Posterior vena cava (tissue), 2 donors: ENCODE results near the gene ZNF775. TPM values are rescaled to one million over a fixed set of nuclear protein-coding genes. Genes with fewer than 3 reads are reported as not detected.

Experiments
- DNase-seq: peaks from one replicate; pipeline ENCODE4 v3.0.0-alpha.2; 2020; ENCODE audit warnings: low spot score
- intact Hi-C, 2 donors: fragments of 100-400 bp; cut with DNase I; formaldehyde crosslinking; loops; one replicate each; pipeline versions ENCODE4 v1.14.1 to v1.14.2; 2022 to 2023
- long read RNA-seq, 2 donors: library from polyadenylated mRNA; unstranded; transcript quantifications; one replicate each; pipeline ENCODE4 v2.0.0, GENCODE V29; 2020 to 2021
- total RNA-seq, 2 donors: library from RNA; stranded (reverse); fragmentation: NEBNext Ultra II Directional; extraction: Animal tissue kit (Norgen Biotek cat#: 25700); gene quantifications; one replicate each; pipeline ENCODE4 v1.2.1, GENCODE V29; 2021
- donor health status: DM: yes; HTN: yes; CAD: no.
- donor health status: DM: yes; HTN: yes; CAD: no.

ZNF775 gene
- 1 to 10 TPM; 4.6 to 5.0 TPM for total RNA-seq
- long read RNA-seq, donor 1, transcript ZNF775-201 (3 exons, 2,257 nt): major isoform, 5 of 7 reads
- long read RNA-seq, donor 1, partial matches to known transcripts: 1 of 7 reads
- long read RNA-seq, donor 1, other reads (novel, unspliced or antisense): 1 of 7 reads
- long read RNA-seq, donor 2: 0 reads

- peak; percentile 99 for DNase-seq
- intact Hi-C loops: no loop called here
These were observed at the start of gene ZNF775 for GRCh38 chr7:150378853-150379440. ZNF775 (plus strand) TSS chr7:150379330; CDS start chr7:150388471, 9,141 bp downstream.

GRCh38 chr7:150329331-150330120 lies 49.6 kb upstream of the ZNF775 start:
- intact Hi-C loops: no loop called here
- DNase-seq: no peak

GRCh38 chr7:150330211-150330885 lies 48.8 kb upstream of the ZNF775 start:
- intact Hi-C loops: no loop called here
- no peak for DNase-seq

- DNase-seq: no peak
- intact Hi-C loops: no loop called here
These were observed 46.1 kb upstream of the ZNF775 start for GRCh38 chr7:150332852-150333635.

GRCh38 chr7:150333659-150334058 lies 45.5 kb upstream of the ZNF775 start:
- intact Hi-C loops: no loop called here
- no peak for DNase-seq

- intact Hi-C loops: no loop called here
- DNase-seq: no peak
These were observed 45.0 kb upstream of the ZNF775 start for GRCh38 chr7:150334108-150334507.

GRCh38 chr7:150335108-150335773 lies 43.9 kb upstream of the ZNF775 start:
- intact Hi-C loops: no loop called here
- DNase-seq: no peak

GRCh38 chr7:150335774-150336112 lies 43.4 kb upstream of the ZNF775 start:
- no peak for DNase-seq
- intact Hi-C loops: no loop called here

- no peak for DNase-seq
- intact Hi-C loops: no loop called here
These were observed 42.4 kb upstream of the ZNF775 start for GRCh38 chr7:150336746-150337145.

GRCh38 chr7:150337179-150337578 lies 42.0 kb upstream of the ZNF775 start:
- DNase-seq: no peak
- intact Hi-C loops: no loop called here

GRCh38 chr7:150337659-150338081 lies 41.5 kb upstream of the ZNF775 start:
- intact Hi-C loops: no loop called here
- no peak for DNase-seq

- intact Hi-C loops: no loop called here
- DNase-seq: no peak
These were observed 40.8 kb upstream of the ZNF775 start for GRCh38 chr7:150338166-150338829.

- no peak for DNase-seq
- intact Hi-C loops: no loop called here
These were observed 39.7 kb upstream of the ZNF775 start for GRCh38 chr7:150339409-150339809.

GRCh38 chr7:150340024-150340749 lies 38.9 kb upstream of the ZNF775 start:
- no peak for DNase-seq
- intact Hi-C loops: no loop called here

GRCh38 chr7:150340875-150341262 lies 38.3 kb upstream of the ZNF775 start:
- no peak for DNase-seq
- intact Hi-C loops: no loop called here

GRCh38 chr7:150341263-150342120 lies 37.6 kb upstream of the ZNF775 start, which contains the start of gene RARRES2:
RARRES2 (minus strand) TSS chr7:150341629; CDS start chr7:150340609, 1,020 bp downstream.
- intact Hi-C loops: no loop called here
- DNase-seq: no peak

- intact Hi-C loops: no loop called here
- DNase-seq: no peak
These were observed 37.1 kb upstream of the ZNF775 start for GRCh38 chr7:150342121-150342408.
